Body of pancreas (tissue), 4 donors: Measurements from ENCODE around the gene SECTM1. TPM values are rescaled to one million over a fixed set of nuclear protein-coding genes. Genes with fewer than 3 reads are reported as not detected.

ENCODE experiments used
- ATAC-seq: fragments of 150-250 bp; one replicate; pipeline ENCODE4 v1.9.1; 2016
- DNase-seq, 4 donors: peaks; one replicate each; pipeline ENCODE4 v3.0.0-alpha.2; 2019
- H3K27ac ChIP-seq, 4 donors: fragments of 200-600 bp; sonication (generic); 1 replicate in 3 of 4; 2 replicates in 1 of 4; pipeline versions ENCODE4 v1.5.1 to v1.6.1; 2016 to 2019; ENCODE audit warnings: mild to moderate bottlenecking in 1 of 4, mixed read lengths in 1 of 4, moderate library complexity in 1 of 4
- H3K27me3 ChIP-seq, 2 donors: fragments of 200-600 bp; sonication (generic); one replicate each; pipeline ENCODE4 v1.6.0; 2016; ENCODE audit warnings: mild to moderate bottlenecking in 1 of 2
- H3K36me3 ChIP-seq, 2 donors: fragments of 200-600 bp; sonication (generic); replicated peaks in 1 of 2; 2 replicates each; pipeline ENCODE4 v1.5.1; 2016; ENCODE audit warnings: low read depth in 2 of 2; ENCODE audit not compliant: insufficient read depth in 1 of 2
- H3K4me1 ChIP-seq: fragments of 200-600 bp; sonication (generic); one replicate; pipeline ENCODE4 v1.6.0; 2016
- H3K4me3 ChIP-seq, 2 donors: fragments of 200-600 bp; sonication (generic); 1 replicate in 1 of 2; 2 replicates in 1 of 2; pipeline ENCODE4 v1.5.1; 2016 to 2019
- H3K9me3 ChIP-seq, 3 donors: fragments of 200-600 bp; sonication (generic); 1 replicate in 2 of 3; 2 replicates in 1 of 3; pipeline ENCODE4 v1.5.1; 2016
- CTCF ChIP-seq, 7 experiments: fragments of 450-650 bp in 4 of 7; fragments of 200-600 bp in 3 of 7; sonication (generic) in 3 of 7; IDR thresholded peaks; one replicate each; pipeline ENCODE4 v1.5.1; 2016 to 2019; ENCODE audit warnings: antibody characterized with exemption in 7 of 7
- POLR2A ChIP-seq, 3 donors: fragments of 450-650 bp; IDR thresholded peaks; one replicate each; pipeline ENCODE4 v1.6.1; 2016; ENCODE audit warnings: antibody characterized with exemption in 3 of 3, mild to moderate bottlenecking in 2 of 3
- WGBS, 2 donors: methylation state at CpG; one replicate each; pipeline ENCODE4 v1.1.5; 2017; 5-methylcytosine and 5-hydroxymethylcytosine counted together
- intact Hi-C: fragments of 100-400 bp; cut with DNase I; formaldehyde crosslinking; loops from one replicate; pipeline ENCODE4 v1.15.1; 2023
- total RNA-seq, 2 donors: library from RNA; depleted of rRNA; stranded (reverse); fragments of >200 nt; gene quantifications; one replicate each; pipeline ENCODE4 v1.1.0, GENCODE V29; 2016

The SECTM1 gene
- total RNA-seq, 2 donors from 2014 or later: 5.4 to 6.3 TPM

GRCh38 chr17:82285141-82285540 is 48.4 kb downstream of the SECTM1 start:
- WGBS, 2 donors: 65 to 74% methylated on average over 8 of the region's 8 CpGs
- Histone ChIP-seq H3K4me3 (no peak overlapping the region), H3K27me3 (no peaks in the 10 kb centered on the region), H3K4me1 (peaks cover 58% of the 10 kb centered on the region), H3K9me3 (no peaks in the 10 kb centered on the region), H3K36me3 (no peaks in the 10 kb centered on the region), H3K27ac (no peak overlapping the region)
- TF ChIP-seq POLR2A (IDR thresholded peaks at IDR 0.05) (no peak), CTCF (IDR thresholded peaks at IDR 0.05) (no peak)
- intact Hi-C loops: no loop called here
- no peak for ATAC-seq
- DNase-seq: no peak

GRCh38 chr17:82283208-82283749 is 50.3 kb downstream of the SECTM1 start:
- ATAC-seq (no peak), DNase-seq (no peak)
- no peaks in the 10 kb centered on the region for H3K9me3 ChIP-seq
- intact Hi-C loops: no loop called here
- peak overlapping the region in 1 of 4 donors; percentile 84 for H3K27ac ChIP-seq
- no peak for TF ChIP-seq CTCF (IDR thresholded peaks at IDR 0.05)
- no peak for TF ChIP-seq POLR2A (IDR thresholded peaks at IDR 0.05)
- no peak overlapping the region for H3K4me3 ChIP-seq
- H3K27me3 ChIP-seq: no peaks in the 10 kb centered on the region
- WGBS, 2 donors: 20 to 50% methylated on average over 2 to 8 of the region's 13 CpGs
- peaks cover 59% of the 10 kb centered on the region for H3K4me1 ChIP-seq
- no peaks in the 10 kb centered on the region for H3K36me3 ChIP-seq

GRCh38 chr17:82282239-82283207 is 51.0 kb downstream of the SECTM1 start:
- Histone ChIP-seq H3K9me3 (no peaks in the 10 kb centered on the region), H3K27ac (peak overlapping the region; percentile 80 to 84 (median 84)), H3K36me3 (no peaks in the 10 kb centered on the region), H3K4me1 (peaks cover 56% of the 10 kb centered on the region), H3K27me3 (no peaks in the 10 kb centered on the region), H3K4me3 (no peak overlapping the region)
- DNase-seq: no peak
- ATAC-seq: no peak
- WGBS, 2 donors: 79 to 91% methylated on average over 9 to 14 of the region's 25 CpGs
- TF ChIP-seq POLR2A (IDR thresholded peaks at IDR 0.05) (no peak), CTCF (IDR thresholded peaks at IDR 0.05) (no peak)
- intact Hi-C loops: no loop called here

- TF ChIP-seq POLR2A (IDR thresholded peaks at IDR 0.05): peak in 2 of 3 donors; percentile 51 to 63
- TF ChIP-seq CTCF (IDR thresholded peaks at IDR 0.05): no peak
- intact Hi-C loops: no loop called here
- 46 to 47% methylated on average over 13 to 21 of the region's 22 CpGs for WGBS, 2 donors
- Histone ChIP-seq H3K27ac (peak overlapping the region; percentile 80 to 84 (median 84)), H3K4me3 (no peak overlapping the region), H3K36me3 (no peaks in the 10 kb centered on the region), H3K9me3 (no peaks in the 10 kb centered on the region), H3K27me3 (no peaks in the 10 kb centered on the region), H3K4me1 (peaks cover 48% of the 10 kb centered on the region)
- ATAC-seq (peak; percentile 93), DNase-seq (peak; percentile 86 to 94 (median 92))
These were observed 51.9 kb downstream of the SECTM1 start for GRCh38 chr17:82281502-82282238.
